HUES48 (cell line): ENCODE data around the gene CMTM1.
"Not testable (repeated sequence)": the region's sequence is repeated elsewhere in the genome, so short reads cannot be mapped to it uniquely, and the experiment has no call there.

Experiments used
- H3K27ac ChIP-seq: one replicate; pipeline ENCODE4 v1.7.0; 2013; ENCODE audit warnings: low read depth, low read length, inconsistent platforms
- H3K27me3 ChIP-seq: 2 replicates; pipeline ENCODE4 v1.6.1; 2013; ENCODE audit warnings: mild to moderate bottlenecking, low read length; ENCODE audit not compliant: control insufficient read depth, insufficient read depth
- H3K36me3 ChIP-seq: 2 replicates; pipeline ENCODE4 v1.6.1; 2013; ENCODE audit warnings: low read length; ENCODE audit not compliant: control insufficient read depth, insufficient read depth
- H3K4me1 ChIP-seq: 2 replicates; pipeline ENCODE4 v1.6.1; 2013; ENCODE audit warnings: mild to moderate bottlenecking, low read length; ENCODE audit not compliant: control insufficient read depth, insufficient read depth
- H3K4me3 ChIP-seq: 2 replicates; pipeline ENCODE4 v1.5.1; 2013; ENCODE audit warnings: mild to moderate bottlenecking, low read depth, low read length
- H3K9ac ChIP-seq: 2 replicates; pipeline ENCODE4 v1.6.1; 2013; ENCODE audit warnings: mild to moderate bottlenecking, low read depth, low read length, moderate library complexity
- H3K9me3 ChIP-seq: 2 replicates; pipeline ENCODE4 v1.6.1; 2013; ENCODE audit warnings: low read length; ENCODE audit not compliant: control insufficient read depth, insufficient read depth

The CMTM1 gene

GRCh38 chr16:66581246-66581952 lies 15.2 kb downstream of the CMTM1 start:
- Histone ChIP-seq H3K4me1 (peaks cover 16% of the 10 kb centered on the region), H3K4me3 (no peak overlapping the region), H3K27me3 (peaks cover 41% of the 10 kb centered on the region), H3K9me3 (no peaks in the 10 kb centered on the region), H3K36me3 (no peaks in the 10 kb centered on the region), H3K27ac (no peak overlapping the region), H3K9ac (no peak overlapping the region)

GRCh38 chr16:66585481-66586239 lies 19.4 kb downstream of the CMTM1 start:
- H3K27me3 ChIP-seq: peaks cover 1% of the 10 kb centered on the region
- no peaks in the 10 kb centered on the region for H3K36me3 ChIP-seq
- H3K27ac ChIP-seq: no peak overlapping the region
- H3K9me3 ChIP-seq: no peaks in the 10 kb centered on the region
- H3K9ac ChIP-seq: no peak overlapping the region
- H3K4me3 ChIP-seq: no peak overlapping the region
- peaks cover 7% of the 10 kb centered on the region for H3K4me1 ChIP-seq

GRCh38 chr16:66587881-66588600 lies 21.8 kb downstream of the CMTM1 start:
- no peaks in the 10 kb centered on the region for H3K4me1 ChIP-seq
- no peak overlapping the region for H3K4me3 ChIP-seq
- H3K36me3 ChIP-seq: no peaks in the 10 kb centered on the region
- H3K27me3 ChIP-seq: no peaks in the 10 kb centered on the region
- H3K9ac ChIP-seq: no peak overlapping the region
- no peak overlapping the region for H3K27ac ChIP-seq
- H3K9me3 ChIP-seq: no peaks in the 10 kb centered on the region

GRCh38 chr16:66588981-66589713 lies 22.9 kb downstream of the CMTM1 start:
- no peak overlapping the region for H3K4me3 ChIP-seq
- H3K27ac ChIP-seq: no peak overlapping the region
- no peaks in the 10 kb centered on the region for H3K4me1 ChIP-seq
- no peaks in the 10 kb centered on the region for H3K9me3 ChIP-seq
- no peaks in the 10 kb centered on the region for H3K36me3 ChIP-seq
- H3K9ac ChIP-seq: no peak overlapping the region
- no peaks in the 10 kb centered on the region for H3K27me3 ChIP-seq

- no peaks in the 10 kb centered on the region for H3K9me3 ChIP-seq
- H3K27me3 ChIP-seq: no peaks in the 10 kb centered on the region
Measured at GRCh38 chr16:66590322-66590721, 24.1 kb downstream of the CMTM1 start.

GRCh38 chr16:66591018-66591417 lies 24.8 kb downstream of the CMTM1 start:
- H3K27ac ChIP-seq: no peak overlapping the region
- no peaks in the 10 kb centered on the region for H3K36me3 ChIP-seq
- H3K4me1 ChIP-seq: no peaks in the 10 kb centered on the region
- H3K27me3 ChIP-seq: no peaks in the 10 kb centered on the region
- no peak overlapping the region for H3K4me3 ChIP-seq
- H3K9ac ChIP-seq: no peak overlapping the region
- no peaks in the 10 kb centered on the region for H3K9me3 ChIP-seq

More at GRCh38 chr16:66590322-66590721, 24.1 kb downstream of the CMTM1 start:
- Histone ChIP-seq H3K4me3 (no peak overlapping the region), H3K36me3 (no peaks in the 10 kb centered on the region), H3K27ac (no peak overlapping the region), H3K4me1 (no peaks in the 10 kb centered on the region), H3K9ac (no peak overlapping the region)

- no peaks in the 10 kb centered on the region for H3K9me3 ChIP-seq
- no peaks in the 10 kb centered on the region for H3K36me3 ChIP-seq
- no peak overlapping the region for H3K4me3 ChIP-seq
- no peaks in the 10 kb centered on the region for H3K27me3 ChIP-seq
- H3K27ac ChIP-seq: no peak overlapping the region
- H3K4me1 ChIP-seq: no peaks in the 10 kb centered on the region
- no peak overlapping the region for H3K9ac ChIP-seq
Measured at GRCh38 chr16:66592241-66592640, 26.0 kb downstream of the CMTM1 start.

- Histone ChIP-seq H3K9ac (no peak overlapping the region), H3K27me3 (no peaks in the 10 kb centered on the region), H3K9me3 (no peaks in the 10 kb centered on the region), H3K36me3 (no peaks in the 10 kb centered on the region), H3K4me1 (no peaks in the 10 kb centered on the region), H3K27ac (no peak overlapping the region), H3K4me3 (no peak overlapping the region)
Measured at GRCh38 chr16:66592814-66593213, 26.6 kb downstream of the CMTM1 start.

- Histone ChIP-seq H3K27ac (no peak overlapping the region), H3K36me3 (no peaks in the 10 kb centered on the region), H3K4me1 (no peaks in the 10 kb centered on the region), H3K27me3 (no peaks in the 10 kb centered on the region), H3K9ac (no peak overlapping the region), H3K4me3 (no peak overlapping the region), H3K9me3 (no peaks in the 10 kb centered on the region)
Measured at GRCh38 chr16:66594739-66595138, 28.5 kb downstream of the CMTM1 start.

GRCh38 chr16:66596559-66596958 lies 30.3 kb downstream of the CMTM1 start:
- H3K27me3 ChIP-seq, H3K4me3 ChIP-seq, H3K9ac ChIP-seq, H3K36me3 ChIP-seq, H3K27ac ChIP-seq, H3K4me1 ChIP-seq, H3K9me3 ChIP-seq: not testable (repeated sequence)
